ENCODE measurements around the gene SYT1. TPM values are rescaled to one million over a fixed set of nuclear protein-coding genes. Genes with fewer than 3 reads are reported as not detected.

Gene SYT1
- total and polyA plus RNA-seq, 2 of the 8 experiments (the other 6 are each of a cell fraction or from before 2014, with no cell fraction given): 11.0 to 34.6 TPM

DNA sequence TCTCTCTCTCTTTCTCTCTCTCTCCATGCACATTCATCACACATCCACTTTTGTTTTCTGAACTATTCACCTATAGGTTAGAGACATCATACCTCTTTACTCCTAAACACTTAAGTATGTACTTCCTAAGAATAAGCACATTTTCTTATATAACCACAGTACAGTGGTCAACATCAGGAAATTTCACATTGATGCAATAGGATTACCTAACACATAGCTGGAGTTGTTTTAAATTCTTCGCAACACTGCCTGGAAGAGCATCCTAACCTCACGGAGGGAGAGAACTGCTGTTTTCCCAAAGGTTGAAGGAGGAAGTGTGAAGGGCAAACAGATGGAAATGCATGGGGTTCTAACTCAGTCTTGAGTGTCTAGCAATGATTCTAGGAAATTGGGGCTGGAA, 159.2 kb downstream of the SYT1 start:
- 95% methylated on average over 2 of the region's 2 CpGs; no CpG with 5 or more reads in 1 of the 2 experiments for WGBS, 2 experiments (ENCODE audit: extremely low coverage in 1 of 2, insufficient coverage in 1 of 2, insufficient read length in 1 of 2, insufficient replicate concordance in 2 of 2, low coverage in 1 of 2, low lambda C conversion rate in 2 of 2, missing lambda C conversion rate in 1 of 2)
- H3K18ac ChIP-seq (ENCODE audit: extremely low read depth, low read length): no peak overlapping the region
- TF ChIP-seq EZH2 (IDR thresholded peaks at IDR 0.05; ENCODE audit: low read depth, low read length, severe bottlenecking): no peak
- TF ChIP-seq CEBPB (IDR thresholded peaks at IDR 0.05; ENCODE audit: low read depth, low read length): no peak
- TF ChIP-seq, protein P1, sequence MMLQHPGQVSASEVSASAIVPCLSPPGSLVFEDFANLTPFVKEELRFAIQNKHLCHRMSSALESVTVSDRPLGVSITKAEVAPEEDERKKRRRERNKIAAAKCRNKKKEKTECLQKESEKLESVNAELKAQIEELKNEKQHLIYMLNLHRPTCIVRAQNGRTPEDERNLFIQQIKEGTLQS (IDR thresholded peaks at IDR 0.05; ENCODE audit: insufficient read depth, low read depth, low read length): no peak
- TF ChIP-seq NANOG (IDR thresholded peaks at IDR 0.05; ENCODE audit: insufficient read depth, low read depth, low read length, poor library complexity, severe bottlenecking): no peak
- no peak for TF ChIP-seq RNF2 (IDR thresholded peaks at IDR 0.05; ENCODE audit: borderline replicate concordance, low read depth, low read length, missing control alignments, poor library complexity, severe bottlenecking)
- no peak for TF ChIP-seq SP4 (IDR thresholded peaks at IDR 0.05; ENCODE audit: low read length)
- no peak for TF ChIP-seq HDAC2 (IDR thresholded peaks at IDR 0.05; ENCODE audit: borderline replicate concordance in 1 of 2, low read depth in 2 of 2, low read length in 2 of 2)
- no peak for TF ChIP-seq BRCA1 (IDR thresholded peaks at IDR 0.05; ENCODE audit: low read depth, low read length)

More for the DNA sequence above, 159.2 kb downstream of the SYT1 start:
- no peak overlapping the region for H2AFZ ChIP-seq (ENCODE audit: low read length)
- H3K9ac ChIP-seq (replicated peaks in 1 of 4; ENCODE audit: extremely low read depth in 1 of 4, low read depth in 3 of 4, low read length in 3 of 4): no peak overlapping the region
- H3K9me3 ChIP-seq (ENCODE audit: insufficient read depth in 2 of 2, low read depth in 1 of 2, low read length in 1 of 2): no peaks in the 10 kb centered on the region
- CTCF ChIA-PET (ENCODE audit: partially characterized antibody): interaction anchor here (0.7 kb wide), 1 partner anchor 96 kb away, joined by 4 read pairs; no protein-coding TSS in a partner anchor
- no peak overlapping the region for H2BK15ac ChIP-seq (ENCODE audit: low read length)
- H4K20me1 ChIP-seq (replicated peaks in 1 of 2; ENCODE audit: control insufficient read depth in 1 of 2, insufficient read depth in 2 of 2, low read length in 2 of 2): no peaks in the 10 kb centered on the region
- H3K23me2 ChIP-seq (ENCODE audit: low read depth, low read length): no peaks in the 10 kb centered on the region
- no peak overlapping the region for H3K27ac ChIP-seq (ENCODE audit: low read depth, low read length)
- DNase-seq (ENCODE audit: low read depth in 1 of 2, low spot score in 2 of 2) (no peak), FAIRE-seq (no peak)
- H3K4ac ChIP-seq (replicated peaks; ENCODE audit: insufficient read length, low read depth, low read length): no peak overlapping the region
- no peak overlapping the region for H4K8ac ChIP-seq (ENCODE audit: extremely low read depth, insufficient read depth, low read length)
- H3K4me2 ChIP-seq (ENCODE audit: insufficient read depth in 1 of 2, low read depth in 2 of 2, low read length in 2 of 2): no peak overlapping the region
- H3K27me3 ChIP-seq (replicated peaks in 1 of 4; ENCODE audit: control insufficient read depth in 3 of 4, extremely low read depth in 1 of 4, insufficient read depth in 3 of 4, low read length in 3 of 4): no peaks in the 10 kb centered on the region
- POLR2A ChIA-PET (ENCODE audit: partially characterized antibody): interaction anchor here (0.6 kb wide), 1 partner anchor 1323 kb away, joined by 3 read pairs; no protein-coding TSS in a partner anchor
- no peaks in the 10 kb centered on the region for H3K36me3 ChIP-seq (ENCODE audit: control insufficient read depth in 2 of 4, insufficient read depth in 4 of 4, low read length in 3 of 4)
- no peak overlapping the region for H3K23ac ChIP-seq (ENCODE audit: insufficient read length)
- no peak overlapping the region for H2BK5ac ChIP-seq (ENCODE audit: low read depth, low read length)
- H4K91ac ChIP-seq (replicated peaks; ENCODE audit: insufficient read length, low read length): no peak overlapping the region
- no peaks in the 10 kb centered on the region for H3K79me2 ChIP-seq (ENCODE audit: control insufficient read depth in 1 of 2, insufficient read depth in 2 of 2, low read length in 2 of 2)
- no peak overlapping the region for H4K5ac ChIP-seq (ENCODE audit: insufficient read length, low read depth, low read length)
- H3K14ac ChIP-seq (ENCODE audit: insufficient read length): no peak overlapping the region
- H2AK5ac ChIP-seq (ENCODE audit: low read depth, low read length): no peak overlapping the region
- no peak overlapping the region for H3K4me3 ChIP-seq (ENCODE audit: extremely low read depth in 1 of 4, insufficient read depth in 2 of 4, low read depth in 3 of 4, low read length in 4 of 4)
- no peaks in the 10 kb centered on the region for H3K79me1 ChIP-seq (ENCODE audit: low read depth, low read length)
- no peak overlapping the region for H2BK120ac ChIP-seq (replicated peaks; ENCODE audit: low read depth, low read length)
- H2BK12ac ChIP-seq (ENCODE audit: low read depth, low read length): no peak overlapping the region
- H3K56ac ChIP-seq (replicated peaks; ENCODE audit: insufficient read length, low read depth, low read length): no peak overlapping the region
- no peaks in the 10 kb centered on the region for H3K4me1 ChIP-seq (replicated peaks in 1 of 4; ENCODE audit: control insufficient read depth in 3 of 4, insufficient read depth in 4 of 4, low read length in 3 of 4)
- no peak overlapping the region for H2BK20ac ChIP-seq (ENCODE audit: low read length)

Data from H1 (cell line).